C4-2B (cell line): ENCODE results near the gene JUN.

ENCODE experiments used
- H3K27ac ChIP-seq: fragments of 450-650 bp; 2 replicates; pipeline ENCODE4 v1.5.1; 2017
- ZFX ChIP-seq: fragments of 450-650 bp; IDR thresholded peaks from 2 replicates; pipeline ENCODE4 v1.6.1; 2017
- TF ChIP-seq, protein P1 (sequence below): fragments of 450-650 bp; conservative IDR thresholded peaks from 2 replicates; pipeline ENCODE4 v1.5.1; 2017; ENCODE audit warnings: mild to moderate bottlenecking

JUN gene

GRCh38 chr1:58799650-58800049 is 15.8 kb upstream of the JUN start:
- TF ChIP-seq, protein P1, sequence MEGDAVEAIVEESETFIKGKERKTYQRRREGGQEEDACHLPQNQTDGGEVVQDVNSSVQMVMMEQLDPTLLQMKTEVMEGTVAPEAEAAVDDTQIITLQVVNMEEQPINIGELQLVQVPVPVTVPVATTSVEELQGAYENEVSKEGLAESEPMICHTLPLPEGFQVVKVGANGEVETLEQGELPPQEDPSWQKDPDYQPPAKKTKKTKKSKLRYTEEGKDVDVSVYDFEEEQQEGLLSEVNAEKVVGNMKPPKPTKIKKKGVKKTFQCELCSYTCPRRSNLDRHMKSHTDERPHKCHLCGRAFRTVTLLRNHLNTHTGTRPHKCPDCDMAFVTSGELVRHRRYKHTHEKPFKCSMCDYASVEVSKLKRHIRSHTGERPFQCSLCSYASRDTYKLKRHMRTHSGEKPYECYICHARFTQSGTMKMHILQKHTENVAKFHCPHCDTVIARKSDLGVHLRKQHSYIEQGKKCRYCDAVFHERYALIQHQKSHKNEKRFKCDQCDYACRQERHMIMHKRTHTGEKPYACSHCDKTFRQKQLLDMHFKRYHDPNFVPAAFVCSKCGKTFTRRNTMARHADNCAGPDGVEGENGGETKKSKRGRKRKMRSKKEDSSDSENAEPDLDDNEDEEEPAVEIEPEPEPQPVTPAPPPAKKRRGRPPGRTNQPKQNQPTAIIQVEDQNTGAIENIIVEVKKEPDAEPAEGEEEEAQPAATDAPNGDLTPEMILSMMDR = no peak
- no peak for TF ChIP-seq ZFX

DNA sequence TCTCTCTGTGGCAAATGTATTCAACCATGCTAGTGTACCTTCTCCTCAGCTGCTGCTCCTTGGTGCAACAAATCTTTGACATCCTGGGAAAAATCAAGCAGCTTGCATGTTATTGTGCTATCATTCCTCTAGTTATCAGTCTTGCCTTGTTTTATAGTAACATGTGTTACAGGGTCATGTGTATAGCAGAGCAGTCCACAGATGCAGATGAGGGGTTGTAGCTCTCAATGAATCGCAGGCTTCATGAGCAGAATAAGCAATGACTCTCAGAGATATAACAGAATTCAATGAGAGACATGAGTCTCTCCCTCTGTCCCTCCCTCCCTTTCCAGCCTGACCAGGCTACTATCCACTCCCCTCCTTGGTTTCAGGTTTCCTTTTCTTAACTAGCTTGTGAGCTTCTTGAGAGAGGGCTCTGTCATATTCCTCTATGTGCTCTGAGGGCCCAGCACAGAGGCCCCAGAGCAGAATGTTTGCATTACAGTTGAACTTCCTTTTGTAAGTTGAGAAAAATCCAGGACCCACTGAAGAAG is 15.1 kb upstream of the JUN start:
- H3K27ac ChIP-seq = no peak overlapping the region
- no peak for TF ChIP-seq ZFX
- TF ChIP-seq, protein P1 = no peak

More at GRCh38 chr1:58799650-58800049, 15.8 kb upstream of the JUN start:
- H3K27ac ChIP-seq = no peak overlapping the region

- TF ChIP-seq ZFX = no peak
- TF ChIP-seq, protein P1 = no peak
- H3K27ac ChIP-seq = no peak overlapping the region
Observed at GRCh38 chr1:58796416-58796815, 12.6 kb upstream of the JUN start.

DNA sequence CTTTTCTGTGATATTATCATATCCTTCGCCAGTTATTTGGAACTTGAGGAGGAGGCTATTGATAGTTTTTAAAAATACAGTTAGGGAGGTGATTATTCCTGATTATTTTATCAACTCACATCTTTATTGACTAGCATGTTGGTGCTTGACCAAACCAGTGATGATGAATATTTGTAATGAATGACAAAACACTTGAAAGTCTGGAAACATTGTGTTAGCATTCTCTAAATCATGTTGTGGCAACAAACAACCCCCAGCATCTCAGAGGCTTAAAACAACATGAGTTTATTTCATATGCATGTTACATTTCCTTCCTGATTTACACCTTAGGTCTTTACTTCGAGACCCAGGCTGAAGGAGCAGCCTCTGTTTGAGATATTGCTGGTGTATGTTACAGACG is 10.7 kb upstream of the JUN start:
- no peak overlapping the region for H3K27ac ChIP-seq
- TF ChIP-seq ZFX = no peak
- TF ChIP-seq, protein P1 = no peak

- no peak for TF ChIP-seq ZFX
- TF ChIP-seq, protein P1 = no peak
- no peak overlapping the region for H3K27ac ChIP-seq
Observed at GRCh38 chr1:58792846-58793245, 9.0 kb upstream of the JUN start.

GRCh38 chr1:58791106-58791505 is 7.3 kb upstream of the JUN start:
- no peak overlapping the region for H3K27ac ChIP-seq
- TF ChIP-seq, protein P1 = no peak
- no peak for TF ChIP-seq ZFX

DNA sequence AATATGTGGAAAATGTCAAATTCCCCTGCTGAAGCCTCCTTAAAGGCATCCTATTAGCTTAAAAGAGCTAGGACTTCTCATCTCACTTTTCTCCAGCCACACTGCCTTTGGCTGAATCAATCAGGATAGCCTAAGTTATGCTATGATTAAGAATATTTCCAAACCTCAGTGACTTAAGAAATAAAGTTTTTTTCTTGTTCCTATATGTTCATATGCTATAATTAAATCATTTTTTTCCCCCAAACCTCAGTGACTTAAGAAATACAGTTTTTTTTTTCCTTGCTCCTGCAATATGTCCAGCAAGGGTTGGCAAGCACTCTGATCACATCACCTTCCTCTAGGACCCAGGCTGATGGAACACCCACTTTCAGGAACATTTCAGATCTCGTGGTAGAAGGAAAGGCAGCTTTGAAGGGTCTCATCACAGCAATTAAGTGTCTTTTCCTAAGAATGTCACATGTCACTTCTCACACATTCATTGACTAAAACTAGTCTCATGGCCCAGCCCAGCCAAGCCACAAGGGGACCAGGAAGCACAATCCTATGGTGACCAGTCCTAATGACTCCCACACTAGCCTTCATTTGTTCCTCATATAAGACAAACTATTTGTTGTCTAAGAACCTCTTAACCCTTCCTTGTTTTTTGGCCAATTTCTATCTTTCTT is 6.3 kb upstream of the JUN start:
- H3K27ac ChIP-seq = no peak overlapping the region
- no peak for TF ChIP-seq ZFX
- TF ChIP-seq, protein P1 = no peak
